Measurements from ENCODE around the gene ITM2C.

- TF ChIP-seq ZFX (IDR thresholded peaks at IDR 0.05) (no peak), CTCF (conservative IDR thresholded peaks at IDR 0.05) (no peak)
Observed at GRCh38 chr2:230908092-230908594, 43.4 kb downstream of the ITM2C start.
